K562 (cell line): Measurements from ENCODE around the gene LAMB3. TPM values are rescaled to one million over a fixed set of nuclear protein-coding genes. Genes with fewer than 3 reads are reported as not detected.

Experiments used
- ATAC-seq: fragments of 200-7000 bp; cut with Tn5 transposase; 3 replicates; pipeline ENCODE4 v1.9.1; 2020; ENCODE audit warnings: moderate library complexity
- BruUV-seq: library from RNA; stranded (reverse); fragments of 400-500 nt; replicated peaks from 2 replicates; lab custom pipeline; 2021; lab: Mats Ljungman, UMichigan
- CTCF ChIA-PET: fragments of 300-600 bp; formaldehyde crosslinking; extraction: SDS; loops from one replicate; lab custom pipeline; 2021; ENCODE audit warnings: low intra/inter-chr PET ratio; lab: Yijun Ruan, JAX
- POLR2A ChIA-PET: fragments of 300-600, 350-650 bp; sonication (Branson Sonifier 250); formaldehyde crosslinking; extraction: SDS; loops from one replicate; lab custom pipeline; 2021; ENCODE audit warnings: antibody characterized with exemption, inconsistent platforms; lab: Yijun Ruan, JAX
- DNase-seq, 4 experiments: peaks; one replicate each; pipeline versions ENCODE4 v3.0.0 to v3.0.0-alpha.2; 2011 to 2018; ENCODE audit warnings: low spot score in 3 of 4, mixed read lengths in 3 of 4; ENCODE audit errors: extremely low read depth in 1 of 4
- FAIRE-seq: peaks from 2 replicates; lab custom pipeline; 2011; peaks lifted over from hg19 to GRCh38; lab: Jason Lieb, UNC
- H2AFZ ChIP-seq: 2 replicates; pipeline ENCODE4 v1.6.0; 2011; ENCODE audit warnings: low read depth, low read length, control low read depth, inconsistent platforms
- H3K27ac ChIP-seq: fragments of 200-600 bp; 3 replicates; pipeline ENCODE4 v1.8.0; 2011; ENCODE audit warnings: low read depth, mild to moderate bottlenecking, control low read depth, inconsistent platforms, low read length, moderate library complexity, mixed read lengths; ENCODE audit errors: extremely low read depth
- H3K27me3 ChIP-seq, 2 experiments: fragments of 300-600 bp in 1 of 2; 2 replicates in 1 of 2; 3 replicates in 1 of 2; pipeline versions ENCODE4 v1.6.0 to v1.8.0; 2011; ENCODE audit warnings: inconsistent platforms in 2 of 2, low read length in 2 of 2, mild to moderate bottlenecking in 1 of 2, mixed read lengths in 1 of 2, moderate library complexity in 1 of 2; ENCODE audit not compliant: control insufficient read depth in 2 of 2, insufficient read depth in 2 of 2
- H3K36me3 ChIP-seq: fragments of 300-600 bp; 3 replicates; pipeline ENCODE4 v1.8.0; 2011; ENCODE audit warnings: mild to moderate bottlenecking, low read length, inconsistent platforms; ENCODE audit not compliant: control insufficient read depth, insufficient read depth
- H3K4me1 ChIP-seq, 2 experiments: fragments of 200-600 bp in 1 of 2; replicated peaks in 1 of 2; 2 replicates in 1 of 2; 3 replicates in 1 of 2; pipeline versions ENCODE4 v1.5.1 to v1.8.0; 2011; ENCODE audit warnings: inconsistent platforms in 2 of 2, low read length in 2 of 2, mild to moderate bottlenecking in 1 of 2, mixed read lengths in 1 of 2, moderate library complexity in 1 of 2; ENCODE audit not compliant: control insufficient read depth in 2 of 2, insufficient read depth in 2 of 2
- H3K4me2 ChIP-seq: 2 replicates; pipeline ENCODE4 v1.6.1; 2011; ENCODE audit warnings: low read length, control low read depth, inconsistent platforms, mixed read lengths; ENCODE audit not compliant: insufficient read depth
- H3K4me3 ChIP-seq: fragments of 200-600 bp; sonication (generic), shearing (Covaris generic); 2 replicates; pipeline ENCODE4 v1.5.1; 2016; ENCODE audit warnings: control low read depth, inconsistent platforms
- H3K79me2 ChIP-seq: fragments of 200-600 bp; 3 replicates; pipeline ENCODE4 v1.8.0; 2011; ENCODE audit warnings: low read length, inconsistent platforms; ENCODE audit not compliant: control insufficient read depth, insufficient read depth
- H3K9ac ChIP-seq, 2 experiments: 2 replicates each; pipeline versions ENCODE4 v1.6.0 to v1.6.1; 2011; ENCODE audit warnings: low read depth in 2 of 2, low read length in 2 of 2, control low read depth in 1 of 2, inconsistent platforms in 1 of 2, mild to moderate bottlenecking in 1 of 2, mixed read lengths in 1 of 2; ENCODE audit not compliant: insufficient read depth in 1 of 2
- H3K9me1 ChIP-seq: one replicate; pipeline ENCODE4 v1.6.0; 2011; ENCODE audit warnings: inconsistent platforms, mild to moderate bottlenecking, low read length, moderate library complexity; ENCODE audit not compliant: control insufficient read depth, insufficient read depth
- H3K9me3 ChIP-seq: replicated peaks from 2 replicates; pipeline ENCODE4 v1.5.1; 2011; ENCODE audit warnings: low read depth, low read length, inconsistent platforms; ENCODE audit not compliant: control insufficient read depth, insufficient read depth
- H4K20me1 ChIP-seq: replicated peaks from 2 replicates; pipeline ENCODE4 v1.6.1; 2011; ENCODE audit warnings: low read length, inconsistent platforms, mixed read lengths; ENCODE audit not compliant: control insufficient read depth, insufficient read depth
- ARID1B ChIP-seq: fragments of 450-650 bp; IDR thresholded peaks from 2 replicates; pipeline ENCODE4 v1.6.1; 2016; ENCODE audit warnings: antibody characterized with exemption, mild to moderate bottlenecking, inconsistent platforms
- MEIS2 ChIP-seq: fragments of 450-650 bp; IDR thresholded peaks from 2 replicates; pipeline ENCODE4 v1.6.1; 2014; ENCODE audit warnings: mild to moderate bottlenecking; ENCODE audit not compliant: partially characterized antibody
- NFE2L1 ChIP-seq: fragments of 450-650 bp; IDR thresholded peaks from 2 replicates; pipeline ENCODE4 v1.6.1; 2016; ENCODE audit warnings: missing genetic modification characterization, low read depth, mild to moderate bottlenecking, missing compliant biosample characterization, moderate library complexity, borderline replicate concordance
- STAT5A ChIP-seq: IDR thresholded peaks from 2 replicates; pipeline ENCODE4 v1.6.1; 2012; ENCODE audit warnings: low read length, inconsistent platforms, borderline replicate concordance
- TAF9B ChIP-seq: fragments of 450-650 bp; IDR thresholded peaks from 2 replicates; pipeline ENCODE4 v1.6.1; 2018; ENCODE audit warnings: mild to moderate bottlenecking; ENCODE audit not compliant: partially characterized antibody
- ZNF592 ChIP-seq: fragments of 450-650 bp; IDR thresholded peaks from 2 replicates; pipeline ENCODE4 v1.6.1; 2017; ENCODE audit warnings: antibody characterized with exemption, mild to moderate bottlenecking
- WGBS: fragments of 100-300 bp; shearing (Covaris generic); methylation state at CpG from one replicate; pipeline ENCODE4 v1.1.6; 2016; ENCODE audit warnings: low coverage, mixed read lengths; ENCODE audit not compliant: insufficient coverage; ENCODE audit errors: missing lambda C conversion rate; 5-methylcytosine and 5-hydroxymethylcytosine counted together
- in situ Hi-C: fragments of 300-500 bp; cut with MboI; formaldehyde crosslinking; loops from 4 replicates; pipeline ENCODE4 v1.15.0; 2018; ENCODE audit warnings: inconsistent platforms, mixed read lengths
- intact Hi-C: fragments of 100-400 bp; cut with micrococcal nuclease; formaldehyde crosslinking; loops from 2 replicates; pipeline ENCODE4 v1.14.2; 2022
- polyA plus RNA-seq, 8 experiments: library from polyadenylated mRNA; depleted of rRNA in 4 of 8; stranded (reverse) in 5 of 8; unstranded in 3 of 8; fragments of >200 nt; fragmentation: Nextera tagmentation in 2 of 8; fragmentation: Illumina TruSeq in 1 of 8; extraction: Ambion mirVana in 2 of 8; extraction: Trizol in 1 of 8; gene quantifications; 2 replicates each; pipeline versions ENCODE4 v1.2.1 to v1.2.3, GENCODE V29; 2011 to 2014; ENCODE audit warnings: inconsistent platforms in 1 of 8, missing spikeins in 1 of 8
- total RNA-seq, 7 experiments: library from RNA; depleted of rRNA in 6 of 7; stranded (reverse); fragments of >200 nt in 6 of 7; fragmentation: Illumina TruSeq in 2 of 7; extraction: Trizol in 2 of 7; gene quantifications; 2 replicates each; pipeline versions ENCODE4 v1.2.1 to v1.2.3, GENCODE V29; 2011 to 2021; ENCODE audit warnings: low replicate concordance in 1 of 7
- TF ChIP-seq, protein P1 (sequence below): fragments of 250-450 bp; sonication (Bioruptor Pico); IDR thresholded peaks from 2 replicates; pipeline ENCODE4 v1.5.0; 2021; ENCODE audit warnings: mild to moderate bottlenecking, moderate library complexity

Gene LAMB3
- total and polyA plus RNA-seq, 9 of the 15 experiments (the other 6 are each of a cell fraction or from before 2014, with no cell fraction given), result 0.08 to 1.3 (median 0.91) TPM

GRCh38 chr1:209642816-209643215 lies 9.4 kb downstream of the LAMB3 start:
- ATAC-seq (no peak), FAIRE-seq (no peak), DNase-seq (no peak)
- Histone ChIP-seq H3K9ac (no peak overlapping the region), H3K4me3 (no peak overlapping the region), H3K4me2 (no peak overlapping the region), H3K4me1 (peaks cover 36 to 59% of the 10 kb centered on the region in 2 experiments), H3K79me2 (no peaks in the 10 kb centered on the region), H3K36me3 (no peaks in the 10 kb centered on the region), H3K27ac (no peak overlapping the region), H2AFZ (peak overlapping the region; percentile 77; the same call in 1 of the 2 replicates), H3K9me1 (no peaks in the 10 kb centered on the region), H3K27me3 (no peaks in the 10 kb centered on the region), H4K20me1 (no peaks in the 10 kb centered on the region), H3K9me3 (no peaks in the 10 kb centered on the region)
- 38% methylated on average over 3 of the region's 3 CpGs for WGBS
- in situ Hi-C loops, result no loop called here
- intact Hi-C loops, result loop anchor here (1.0 kb wide), 1 partner anchor 50 kb away; no protein-coding TSS in a partner anchor
- POLR2A ChIA-PET, result interaction anchor here (0.9 to 2.7 kb wide), 2 partner anchors 9 to 16 kb away, joined by 4 to 15 read pairs; partner anchors contain the start of gene LAMB3
- TF ChIP-seq STAT5A (no peak), NFE2L1 (no peak), TAF9B (no peak)
- CTCF ChIA-PET, result interaction anchor here (1.2 to 1.7 kb wide), 2 partner anchors 50 to 105 kb away, joined by 3 to 29 read pairs; no protein-coding TSS in a partner anchor
- BruUV-seq, result no TSS peak

DNA sequence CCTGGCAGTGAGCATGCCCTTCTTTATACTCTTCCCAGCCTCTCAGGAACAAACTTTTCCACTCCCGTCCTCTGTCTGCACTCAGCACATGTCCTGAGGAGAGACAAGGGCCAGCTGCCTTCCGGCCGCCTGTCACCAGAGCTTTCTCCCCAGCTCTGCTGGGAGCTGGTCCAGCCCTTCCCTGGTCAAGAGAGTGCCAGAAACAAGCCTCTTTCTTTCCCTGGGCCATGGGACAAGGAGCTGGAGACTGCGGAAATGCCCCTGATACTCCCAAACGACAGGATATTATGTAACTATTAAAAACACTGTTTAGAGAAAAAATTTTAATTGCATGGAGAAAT lies 10.4 kb downstream of the LAMB3 start:
- no peaks in the 10 kb centered on the region for H3K9me3 ChIP-seq
- POLR2A ChIA-PET, result interaction anchor here (0.6 to 2.7 kb wide), 6 partner anchors 8 to 89 kb away, joined by 3 to 15 read pairs (median 4); partner anchors contain the start of genes G0S2 and LAMB3
- H3K4me1 ChIP-seq, result peaks cover 27 to 49% of the 10 kb centered on the region in 2 experiments
- in situ Hi-C loops (no loop called here), intact Hi-C loops (no loop called here)
- peak overlapping the region; percentile 1; the same call in 1 of the 3 replicates for H3K27ac ChIP-seq
- no peaks in the 10 kb centered on the region for H3K36me3 ChIP-seq
- DNase-seq (peak in 1 of 4 experiments; percentile 34), FAIRE-seq (no peak)
- peak overlapping the region; percentile 27 to 76; a peak in 2 of 4 replicates for H3K9ac ChIP-seq
- H3K4me3 ChIP-seq, result no peak overlapping the region
- H4K20me1 ChIP-seq, result no peaks in the 10 kb centered on the region
- no TSS peak for BruUV-seq
- H3K4me2 ChIP-seq, result peak overlapping the region; percentile 52
- TF ChIP-seq ZNF592, result 0 out of 2 replicates have a peak, but pooled peaks have one; percentile 39
- TF ChIP-seq, protein P1, sequence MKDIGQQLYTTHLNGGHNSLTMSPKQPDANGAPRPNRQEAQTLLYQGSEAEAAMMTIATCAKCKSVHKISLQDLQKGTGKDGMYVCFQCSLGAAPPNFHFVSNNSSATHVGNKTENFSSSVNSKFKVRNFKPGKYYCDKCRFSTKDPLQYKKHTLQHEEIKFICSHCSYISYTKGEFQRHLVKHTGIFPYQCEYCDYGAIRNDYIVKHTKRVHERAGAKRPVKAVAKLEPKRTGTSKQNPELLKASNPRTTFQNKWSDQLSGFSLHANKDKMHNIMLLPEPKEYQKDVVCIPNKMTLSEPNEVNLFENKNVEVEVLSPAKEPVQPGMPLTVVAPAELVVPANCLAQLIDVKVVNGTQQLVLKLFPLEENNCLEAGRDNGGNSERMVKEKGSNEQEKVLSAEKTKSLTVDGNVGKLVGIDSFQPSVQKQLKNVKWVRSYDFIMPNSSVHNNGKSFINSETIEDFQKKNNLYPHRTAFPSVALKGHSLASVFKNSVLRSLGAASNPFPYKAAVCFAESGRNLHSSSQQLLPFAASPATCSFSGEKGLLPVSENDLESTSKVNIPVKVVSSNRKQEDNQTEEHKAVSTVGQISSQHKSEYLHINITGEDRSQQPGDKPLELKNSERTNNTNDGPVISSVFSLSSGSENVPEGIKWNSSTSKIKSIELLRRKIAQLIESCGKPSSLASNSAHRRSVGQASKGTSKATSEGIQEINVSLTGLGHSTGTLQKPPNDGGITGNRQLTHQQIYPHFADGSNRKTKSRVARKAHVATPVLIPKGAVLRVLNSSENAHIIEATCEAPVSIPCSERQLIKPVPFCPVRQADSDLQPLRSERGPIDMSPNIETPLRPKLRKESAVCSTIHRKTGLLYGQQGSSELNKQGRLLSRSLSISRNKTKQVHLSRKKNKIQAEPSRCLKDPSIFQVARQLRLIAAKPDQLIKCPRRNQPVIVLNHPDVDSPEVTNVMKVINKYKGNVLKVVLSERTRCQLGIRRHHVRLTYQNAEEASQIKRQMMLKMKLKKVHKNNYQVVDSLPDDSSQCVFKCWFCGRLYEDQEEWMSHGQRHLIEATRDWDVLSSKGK (CRISPR knock-in tag), result no peak
- TF ChIP-seq MEIS2, result peak; percentile 2
- 0 out of 2 replicates have a peak, but pooled peaks have one; percentile 2 for TF ChIP-seq ARID1B
- TF ChIP-seq, all 486 proteins: peak for 3
- H3K27me3 ChIP-seq, result no peaks in the 10 kb centered on the region
- H2AFZ ChIP-seq, result peak overlapping the region; percentile 78
- H3K9me1 ChIP-seq, result no peaks in the 10 kb centered on the region
- no peaks in the 10 kb centered on the region for H3K79me2 ChIP-seq
- CTCF ChIA-PET, result no interaction called here
- peak; percentile 22 for ATAC-seq
- WGBS, result 47% methylated on average over 5 of the region's 5 CpGs
